DMS 273 treated with DMSO at 0.1 percent for 48 hours (cell line): ENCODE measurements around the gene GRWD1.

ENCODE experiments used
- DNase-seq: peaks from one replicate; lab custom pipeline; 2025; lab: John Stamatoyannopoulos, UW

GRWD1 gene

DNA sequence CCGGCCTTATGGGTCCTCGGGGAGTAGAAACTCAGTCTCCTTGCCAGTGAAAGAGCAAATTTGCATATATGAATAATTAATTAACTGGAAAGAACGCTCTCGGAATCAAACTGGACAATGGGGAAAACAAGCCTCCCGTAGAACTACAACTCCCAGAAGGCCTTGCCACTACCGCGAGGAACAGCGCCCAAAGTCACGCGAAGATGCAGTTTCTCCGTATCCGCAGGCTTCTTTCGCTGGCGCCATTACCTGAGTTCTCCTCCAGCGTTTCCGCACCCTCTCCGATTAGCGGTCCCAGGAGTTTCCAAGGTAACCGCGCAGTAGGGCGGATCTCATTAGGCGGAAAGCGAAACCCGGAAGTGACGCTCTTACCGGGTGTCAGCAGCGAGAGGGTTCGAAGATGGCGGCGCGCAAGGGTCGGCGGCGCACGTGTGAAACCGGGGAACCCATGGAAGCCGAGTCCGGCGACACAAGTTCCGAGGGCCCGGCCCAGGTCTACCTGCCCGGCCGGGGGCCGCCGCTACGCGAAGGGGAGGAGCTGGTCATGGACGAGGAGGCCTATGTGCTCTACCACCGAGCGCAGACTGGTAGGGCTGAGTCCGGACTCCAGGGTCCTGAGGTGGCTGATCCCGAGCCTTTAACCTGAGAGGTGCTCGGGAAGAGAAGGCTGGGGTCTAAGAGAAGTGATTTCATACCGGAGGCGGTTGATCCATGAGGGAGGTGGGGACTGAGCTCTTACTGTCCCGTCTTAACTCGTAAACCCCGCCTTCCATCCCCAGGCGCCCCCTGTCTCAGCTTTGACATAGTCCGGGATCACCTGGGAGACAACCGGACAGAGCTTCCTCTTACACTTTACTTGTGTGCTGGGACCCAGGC is at the start of gene GRWD1:
Gene GRWD1, plus strand, starts transcription at position 378 of the 876 bp plus-strand sequence. Its CDS starts 23 bp downstream, at position 401.
- peak; percentile 98 for DNase-seq

GRCh38 chr19:48396016-48396823 is 49.6 kb upstream of the GRWD1 start:
- DNase-seq, result no peak

- no peak for DNase-seq
These were observed 49.0 kb upstream of the GRWD1 start for GRCh38 chr19:48396824-48397176.

DNA sequence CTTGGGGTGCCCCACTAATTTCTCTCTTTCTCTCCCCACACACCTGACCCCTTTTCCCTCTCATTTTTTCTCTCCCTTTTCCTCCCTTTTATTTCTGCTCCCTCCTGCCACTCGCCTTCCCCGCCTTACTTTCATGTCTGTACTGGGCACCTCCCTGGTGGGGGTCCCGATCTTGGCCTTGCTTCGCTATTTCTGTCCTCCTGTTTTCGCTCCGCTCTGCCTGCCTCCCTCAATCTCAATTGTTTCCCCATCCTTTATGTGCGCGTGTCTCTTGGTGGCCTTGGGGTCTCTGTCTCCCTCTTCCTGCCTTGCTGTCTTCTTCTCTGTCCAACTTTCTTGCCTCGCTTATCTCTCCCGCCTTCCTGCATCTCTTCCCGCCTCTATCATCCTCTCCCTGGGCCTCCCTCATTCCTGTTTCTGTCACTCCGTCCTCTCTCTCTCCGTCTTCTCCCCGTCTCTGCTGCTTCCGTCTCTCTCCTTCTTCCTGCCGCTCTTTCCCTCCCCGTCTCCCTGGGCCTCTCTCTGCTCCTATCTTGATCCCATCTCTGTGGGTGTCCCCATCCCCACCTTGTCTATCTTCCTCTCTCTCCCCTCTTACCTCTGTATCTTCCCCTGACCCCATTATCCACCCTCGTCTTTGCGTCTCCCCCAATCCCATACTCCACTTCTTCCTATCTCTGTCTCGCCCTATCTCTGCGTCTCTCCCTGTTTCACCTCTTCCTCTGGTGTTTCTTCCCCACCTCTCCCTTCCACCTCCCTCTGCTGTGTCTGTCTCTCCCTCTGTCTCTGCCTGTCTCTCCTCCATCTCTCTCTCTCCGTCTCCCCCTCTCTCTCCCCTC is 48.3 kb upstream of the GRWD1 start:
- DNase-seq, result no peak

GRCh38 chr19:48398102-48398374 is 47.7 kb upstream of the GRWD1 start:
- no peak for DNase-seq

- DNase-seq, result no peak
These were observed 47.2 kb upstream of the GRWD1 start for GRCh38 chr19:48398375-48399235.

DNA sequence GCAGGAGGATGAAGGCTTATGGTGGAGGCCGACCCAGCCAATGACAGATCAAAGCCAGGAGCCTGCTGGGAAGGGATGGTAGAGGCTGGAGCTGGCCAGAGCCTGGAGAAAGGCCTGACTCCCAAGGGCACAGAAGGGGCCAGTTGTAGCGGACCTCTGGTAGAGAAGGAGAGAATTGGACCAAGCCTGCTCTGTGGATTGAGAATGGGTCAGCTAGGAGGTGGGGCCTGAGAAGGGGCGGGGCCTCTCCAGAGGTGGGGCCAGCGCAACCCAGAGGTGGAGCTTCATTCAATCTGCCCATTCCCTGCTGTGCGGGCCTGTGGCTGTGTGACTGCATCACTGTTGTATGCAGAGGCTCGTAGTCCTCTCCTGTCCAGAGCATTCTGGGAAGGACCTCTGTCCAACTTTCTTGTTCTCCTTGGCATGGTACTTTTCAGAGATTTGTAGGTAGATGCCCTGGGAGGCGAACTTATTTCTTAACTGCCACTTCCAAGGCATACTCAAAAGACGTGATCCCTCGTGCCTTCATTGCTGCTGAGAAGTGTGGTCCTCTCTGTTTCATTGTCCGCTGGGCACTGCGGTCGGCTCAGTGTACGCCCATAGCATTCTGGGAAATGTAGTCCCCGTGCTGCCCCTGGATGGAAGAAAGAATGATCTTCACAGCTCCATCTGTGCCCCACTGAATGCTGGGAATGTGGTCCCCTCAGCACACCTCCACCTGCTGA is 45.6 kb upstream of the GRWD1 start:
- DNase-seq, result no peak

GRCh38 chr19:48401287-48401686 is 44.5 kb upstream of the GRWD1 start:
- no peak for DNase-seq

DNA sequence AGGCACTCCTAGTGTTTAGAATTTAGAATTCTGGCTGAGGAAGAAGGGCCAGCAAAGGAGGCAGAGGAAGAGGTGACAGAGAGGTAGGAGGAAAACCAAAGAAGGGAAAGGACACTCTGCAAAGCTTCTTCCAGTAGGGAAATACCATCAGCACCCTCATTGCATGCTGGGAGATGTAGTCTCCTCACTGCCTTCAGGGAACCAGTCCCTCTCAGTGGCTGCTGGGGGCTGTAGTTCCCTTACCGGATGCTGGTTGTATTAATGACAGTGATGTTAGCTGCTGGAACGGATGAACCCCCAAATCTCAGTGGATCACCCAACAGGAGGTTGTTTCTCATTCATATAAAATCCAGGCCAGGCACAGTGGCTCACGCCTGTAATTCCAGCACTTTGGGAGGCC is 42.2 kb upstream of the GRWD1 start:
- DNase-seq, result no peak

DNA sequence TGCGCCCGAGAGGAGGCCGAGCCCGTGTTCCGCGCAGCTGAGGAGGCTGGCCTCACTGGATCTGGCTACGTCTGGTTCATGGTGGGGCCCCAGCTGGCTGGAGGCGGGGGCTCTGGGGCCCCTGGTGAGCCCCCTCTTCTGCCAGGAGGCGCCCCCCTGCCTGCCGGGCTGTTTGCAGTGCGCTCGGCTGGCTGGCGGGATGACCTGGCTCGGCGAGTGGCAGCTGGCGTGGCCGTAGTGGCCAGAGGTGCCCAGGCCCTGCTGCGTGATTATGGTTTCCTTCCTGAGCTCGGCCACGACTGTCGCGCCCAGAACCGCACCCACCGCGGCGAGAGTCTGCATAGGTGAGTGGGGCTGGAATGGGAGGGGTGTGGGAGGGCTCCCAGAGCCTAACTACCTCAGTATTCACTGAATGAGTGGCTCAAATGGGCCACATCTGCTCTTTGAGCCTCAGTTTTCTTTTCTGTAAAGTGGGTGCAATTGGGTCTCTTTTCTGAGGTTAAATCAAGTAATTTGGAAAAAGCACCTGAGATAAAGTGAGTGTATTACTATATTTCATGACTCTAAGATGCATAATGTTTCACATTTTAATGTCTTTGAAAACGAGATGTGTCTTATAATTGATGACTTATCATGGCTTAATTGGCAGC is 40.6 kb upstream of the GRWD1 start:
- DNase-seq, result no peak

GRCh38 chr19:48405850-48406249 is 39.9 kb upstream of the GRWD1 start:
- no peak for DNase-seq

DNA sequence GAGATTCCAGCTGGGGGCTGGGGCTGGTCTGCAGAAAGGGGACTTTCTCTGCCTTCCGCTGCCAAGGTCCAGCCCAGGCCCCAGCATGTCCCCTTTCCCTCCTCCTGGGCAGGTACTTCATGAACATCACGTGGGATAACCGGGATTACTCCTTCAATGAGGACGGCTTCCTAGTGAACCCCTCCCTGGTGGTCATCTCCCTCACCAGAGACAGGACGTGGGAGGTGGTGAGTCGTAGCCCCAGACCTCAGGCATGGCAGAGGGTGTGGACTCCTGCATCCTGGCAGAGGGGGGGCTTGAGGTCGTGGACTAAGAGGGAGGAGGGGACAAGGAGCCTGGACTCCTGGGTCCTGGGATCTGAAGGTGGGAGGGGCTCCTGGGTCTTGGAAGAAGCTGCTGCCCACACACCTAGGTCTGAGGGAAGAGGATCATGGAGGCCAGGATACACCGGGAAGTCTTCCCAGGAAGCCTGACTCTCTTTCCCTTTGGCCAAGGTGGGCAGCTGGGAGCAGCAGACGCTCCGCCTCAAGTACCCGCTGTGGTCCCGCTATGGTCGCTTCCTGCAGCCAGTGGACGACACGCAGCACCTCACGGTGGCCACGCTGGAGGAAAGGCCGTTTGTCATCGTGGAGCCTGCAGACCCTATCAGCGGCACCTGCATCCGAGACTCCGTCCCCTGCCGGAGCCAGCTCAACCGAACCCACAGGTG is 31.8 kb upstream of the GRWD1 start:
- DNase-seq, result no peak

- no peak for DNase-seq
These were observed 30.4 kb upstream of the GRWD1 start for GRCh38 chr19:48415395-48415794.

GRCh38 chr19:48415806-48416221 is 30.0 kb upstream of the GRWD1 start:
- no peak for DNase-seq

- DNase-seq, result no peak
These were observed 28.4 kb upstream of the GRWD1 start for GRCh38 chr19:48417421-48417820.

GRCh38 chr19:48418317-48419064 is 27.3 kb upstream of the GRWD1 start:
- no peak for DNase-seq

DNA sequence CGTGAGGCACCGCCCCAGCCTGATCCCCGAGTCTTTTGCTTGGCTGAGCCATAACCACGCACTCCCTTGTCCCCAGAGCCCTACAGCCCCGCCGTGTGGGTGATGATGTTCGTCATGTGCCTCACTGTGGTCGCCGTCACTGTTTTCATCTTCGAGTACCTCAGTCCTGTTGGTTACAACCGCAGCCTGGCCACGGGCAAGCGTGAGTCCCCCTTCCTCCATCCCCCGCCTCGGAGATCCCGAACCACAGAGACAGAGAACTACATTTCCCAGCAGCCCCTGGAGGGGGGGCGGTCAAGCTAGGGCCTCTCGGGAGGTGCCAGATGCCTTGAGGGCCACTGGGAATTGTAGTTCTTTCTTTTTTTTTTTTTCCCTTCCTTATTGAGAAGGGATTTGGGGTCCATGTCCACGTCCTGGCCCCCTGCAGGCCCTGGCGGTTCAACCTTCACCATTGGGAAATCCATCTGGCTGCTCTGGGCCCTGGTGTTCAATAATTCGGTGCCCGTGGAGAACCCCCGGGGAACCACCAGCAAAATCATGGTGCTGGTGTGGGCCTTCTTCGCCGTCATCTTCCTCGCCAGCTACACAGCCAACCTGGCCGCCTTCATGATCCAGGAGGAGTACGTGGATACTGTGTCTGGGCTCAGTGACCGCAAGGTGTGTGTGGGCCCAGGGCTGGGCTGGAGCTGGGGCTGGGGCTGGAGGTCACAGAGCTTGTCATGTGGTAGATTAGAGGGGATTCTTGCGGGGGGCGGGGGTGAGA is 26.4 kb upstream of the GRWD1 start:
- no peak for DNase-seq

DNA sequence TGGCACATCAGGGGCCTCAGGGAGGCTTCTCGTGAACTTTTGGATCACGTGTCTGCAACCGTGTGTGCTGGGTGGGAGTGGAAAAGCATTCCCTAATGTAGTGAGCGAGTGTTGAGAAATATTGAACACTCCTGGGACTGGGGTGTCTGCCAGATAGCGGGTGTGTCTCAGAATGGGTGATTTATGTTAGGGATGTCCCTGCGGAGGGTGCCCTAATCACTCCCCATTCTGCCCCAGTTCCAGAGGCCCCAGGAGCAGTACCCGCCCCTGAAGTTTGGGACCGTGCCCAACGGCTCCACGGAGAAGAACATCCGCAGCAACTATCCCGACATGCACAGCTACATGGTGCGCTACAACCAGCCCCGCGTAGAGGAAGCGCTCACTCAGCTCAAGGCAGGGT is 24.2 kb upstream of the GRWD1 start:
- DNase-seq, result no peak
